Mesenteric fat pad (tissue), 1 donor: ENCODE measurements around the gene PGGHG. TPM values are rescaled to one million over a fixed set of nuclear protein-coding genes. Genes with fewer than 3 reads are reported as not detected.

ENCODE experiments used
- total RNA-seq: library from RNA; stranded (reverse); fragmentation: NEBNext Ultra II Directional; extraction: Animal tissue kit (Norgen Biotek cat#: 25700); gene quantifications from one replicate; pipeline ENCODE4 v1.2.1, GENCODE V29; 2021
- donor health status: DM: yes; HTN: yes; CAD: no.

PGGHG gene
- total RNA-seq, 1 donor from 2014 or later = 25.2 TPM

Other genes with a start within 250 kb of the PGGHG start
- not detected for gene SCGB1C1, start 96.0 kb upstream of the PGGHG start, total RNA-seq
- 53.4 TPM for gene BET1L, start 81.7 kb upstream of the PGGHG start, total RNA-seq
- 107 TPM for gene RIC8A, start 81.4 kb upstream of the PGGHG start, total RNA-seq
- 14.1 TPM for gene SIRT3, start 52.8 kb upstream of the PGGHG start, total RNA-seq
- gene PSMD13, start 52.1 kb upstream of the PGGHG start, total RNA-seq = 100 TPM
- gene NLRP6, start 10.7 kb upstream of the PGGHG start, total RNA-seq = 1.8 TPM
- gene IFITM5, start 10.4 kb downstream of the PGGHG start, total RNA-seq = not detected
- gene IFITM2, start 18.7 kb downstream of the PGGHG start, total RNA-seq = 657 TPM
- gene IFITM1, start 24.9 kb downstream of the PGGHG start, total RNA-seq = 232 TPM
- gene IFITM3, start 31.7 kb downstream of the PGGHG start, total RNA-seq = 964 TPM
- not detected for gene B4GALNT4, start 80.4 kb downstream of the PGGHG start, total RNA-seq
- gene PKP3, start 105.1 kb downstream of the PGGHG start, total RNA-seq = 1.2 TPM
- gene SIGIRR, start 125.9 kb downstream of the PGGHG start, total RNA-seq = 25.3 TPM
- 1.2 TPM for gene ANO9, start 152.9 kb downstream of the PGGHG start, total RNA-seq
- 26.9 TPM for gene PTDSS2, start 161.2 kb downstream of the PGGHG start, total RNA-seq
- gene RNH1, start 218.1 kb downstream of the PGGHG start, total RNA-seq = 231 TPM
- 65.2 TPM for gene HRAS, start 246.4 kb downstream of the PGGHG start, total RNA-seq
- gene LRRC56, start 248.4 kb downstream of the PGGHG start, total RNA-seq = 0.71 TPM